HG03103 (cell line): ENCODE measurements around the gene CKAP2.
"Not testable (repeated sequence)": the region's sequence is repeated elsewhere in the genome, so short reads cannot be mapped to it uniquely, and the experiment has no call there.

Experiments
- ATAC-seq: cut with Tn5 transposase; IDR thresholded peaks from one replicate; pipeline ENCODE4 v1.9.1; 2021; ENCODE audit warnings: low read depth; ENCODE audit not compliant: unreplicated experiment

CKAP2 gene

GRCh38 chr13:52454820-52455676, at the start of gene CKAP2:
TSS of gene CKAP2 (plus strand) at chr13:52455478. CDS start at chr13:52455557, 79 bp downstream.
- peak; percentile 73 for ATAC-seq

DNA sequence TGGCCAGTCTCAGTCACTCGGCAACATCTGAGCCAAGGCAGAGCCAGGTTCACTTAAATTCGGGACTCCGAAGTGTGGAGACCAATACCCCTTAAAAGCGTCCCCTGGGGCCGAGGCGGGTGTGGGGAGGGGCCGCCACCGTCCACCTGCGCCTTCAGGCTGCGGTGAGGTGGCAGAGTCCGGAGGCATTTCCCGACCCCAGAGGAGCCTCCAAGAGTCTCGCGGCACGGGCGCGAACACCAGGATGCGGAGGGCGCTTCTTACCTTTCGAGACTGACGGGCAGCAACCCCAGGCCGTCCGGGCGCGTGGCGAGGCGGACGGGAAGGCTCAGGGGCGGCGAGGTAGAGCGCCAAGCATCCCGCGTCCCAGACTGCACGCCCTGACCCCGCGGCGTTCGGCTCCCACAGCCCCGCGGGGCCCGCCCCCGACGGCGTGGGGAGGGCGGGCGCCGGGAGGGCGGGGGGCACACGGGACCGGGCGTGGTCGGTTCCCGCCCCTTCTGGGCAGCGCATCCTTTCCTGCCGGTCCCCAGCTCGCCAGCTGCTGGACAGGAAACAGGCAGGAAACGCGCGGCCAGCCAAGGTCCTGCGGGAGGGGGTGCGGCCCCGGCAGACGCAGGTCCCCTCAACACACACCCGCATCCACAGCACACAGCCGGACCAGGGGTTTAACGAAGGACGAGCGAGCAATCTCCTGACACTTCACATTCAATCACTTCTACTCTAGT, 49.3 kb upstream of the CKAP2 start, which contains the start of gene THSD1:
Gene THSD1, minus strand, starts transcription at position 406 of the 728 bp plus-strand sequence. CDS start 3,572 bp downstream, outside the sequence.
- ATAC-seq = no peak

- ATAC-seq = no peak
Measured at GRCh38 chr13:52406629-52407028, 48.6 kb upstream of the CKAP2 start.

- not testable (repeated sequence) for ATAC-seq
Measured at GRCh38 chr13:52407436-52407835, 47.8 kb upstream of the CKAP2 start.

DNA sequence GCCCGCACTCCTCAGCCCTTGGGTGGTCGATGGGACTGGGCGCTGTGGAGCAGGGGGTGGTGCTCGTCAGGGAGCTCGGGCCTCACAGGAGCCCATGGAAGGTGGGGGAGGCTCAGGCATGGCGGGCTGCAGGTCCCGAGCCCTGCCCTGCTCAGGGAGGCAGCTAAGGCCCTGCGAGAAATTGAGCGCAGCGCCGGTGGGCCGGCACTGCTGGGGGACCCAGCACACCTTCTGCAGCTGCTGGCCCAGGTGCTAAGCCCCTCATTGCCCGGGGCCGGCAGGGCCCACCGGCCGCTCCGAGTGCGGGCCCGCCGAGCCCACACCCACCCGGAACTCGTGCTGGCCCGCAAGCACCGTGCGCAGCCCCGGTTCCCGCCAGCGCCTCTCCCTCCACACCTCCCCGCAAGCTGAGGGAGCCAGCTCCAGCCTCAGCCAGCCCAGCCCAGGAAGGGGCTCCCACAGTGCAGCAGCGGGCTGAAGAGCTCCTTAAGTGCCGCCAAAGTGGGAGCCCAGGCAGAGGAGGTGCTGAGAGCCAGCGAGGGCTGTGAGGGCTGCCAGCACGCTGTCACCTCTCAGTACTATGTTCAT, 47.1 kb upstream of the CKAP2 start:
- ATAC-seq = not testable (repeated sequence)

- ATAC-seq = no peak
Measured at GRCh38 chr13:52411629-52412028, 43.6 kb upstream of the CKAP2 start.

DNA sequence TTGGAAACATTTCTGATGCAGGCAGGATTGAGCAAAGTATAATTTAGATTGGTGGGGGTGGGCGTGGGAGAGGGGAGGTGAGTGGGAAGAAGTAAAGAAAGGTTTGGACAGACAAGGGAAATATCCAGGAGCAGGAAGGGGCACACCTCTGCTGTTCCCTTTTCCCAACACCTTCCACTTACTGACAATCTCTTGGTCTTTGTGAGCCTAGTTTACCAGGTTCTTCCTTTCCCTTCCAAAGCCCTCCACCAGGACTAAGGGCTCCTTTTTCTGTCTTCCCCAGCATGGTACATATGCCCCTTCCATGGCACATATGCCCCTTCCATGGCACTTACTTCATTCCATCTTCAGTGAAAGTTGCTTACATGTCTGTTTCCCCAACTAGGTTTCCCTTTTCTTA, 43.1 kb upstream of the CKAP2 start:
- no peak for ATAC-seq

DNA sequence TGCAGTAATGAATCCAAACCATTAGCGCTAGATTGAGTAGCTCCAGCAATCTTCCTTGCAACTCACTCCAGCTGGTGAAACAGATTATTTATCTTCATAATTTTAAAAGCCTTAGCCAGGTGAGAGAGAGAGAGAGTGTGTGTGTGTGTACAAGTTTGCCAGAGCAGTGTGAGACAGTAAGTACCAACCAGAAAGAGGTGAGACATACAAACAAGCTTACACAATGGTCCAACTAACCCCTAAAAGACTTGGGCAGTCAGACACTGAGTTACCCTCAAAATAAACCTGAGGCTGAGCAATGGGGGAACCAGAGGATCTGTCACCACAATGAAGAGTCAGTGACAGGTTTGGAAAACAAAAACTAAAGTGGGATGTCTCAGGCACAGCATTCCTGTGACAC, 41.2 kb upstream of the CKAP2 start:
- no peak for ATAC-seq

- ATAC-seq = no peak
Measured at GRCh38 chr13:52414963-52415362, 40.3 kb upstream of the CKAP2 start.

DNA sequence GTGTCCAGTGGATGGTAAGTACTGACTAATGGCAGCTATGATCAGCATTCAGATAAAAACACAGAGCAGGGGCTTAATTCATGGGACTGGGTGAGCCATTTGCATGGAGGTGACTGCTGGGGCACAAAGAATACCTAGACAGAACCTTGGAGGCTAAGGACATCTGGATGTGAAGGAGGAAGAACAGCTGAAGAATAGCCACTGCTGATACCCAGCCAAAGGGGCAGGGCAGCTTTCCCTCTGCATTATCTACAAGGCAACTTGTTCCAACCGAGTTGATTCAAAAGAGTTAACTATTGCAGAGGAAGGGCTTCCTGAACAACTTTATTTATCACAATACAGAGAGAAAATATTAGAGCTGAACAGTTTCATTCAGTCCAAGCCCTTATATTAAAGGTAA, 36.2 kb upstream of the CKAP2 start:
- no peak for ATAC-seq

DNA sequence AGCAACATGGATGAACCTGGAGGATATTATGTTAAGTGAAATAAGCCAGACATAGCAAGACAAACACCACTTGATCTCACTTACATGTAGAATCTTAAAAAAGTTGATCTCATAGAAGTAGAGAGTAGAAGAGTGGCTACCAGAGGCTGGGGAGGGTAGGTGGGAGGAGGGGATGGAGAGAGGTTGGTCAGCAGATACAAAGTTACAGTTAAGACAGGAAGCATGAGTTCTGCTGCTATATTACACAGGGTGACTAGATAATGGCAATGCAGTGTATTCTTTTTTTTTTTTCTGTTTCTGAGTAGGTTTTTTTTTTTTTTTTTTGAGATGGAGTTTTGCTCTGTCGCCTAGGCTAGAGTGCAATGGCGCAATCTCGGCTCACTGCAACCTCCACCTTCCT, 34.1 kb upstream of the CKAP2 start:
- no peak for ATAC-seq

DNA sequence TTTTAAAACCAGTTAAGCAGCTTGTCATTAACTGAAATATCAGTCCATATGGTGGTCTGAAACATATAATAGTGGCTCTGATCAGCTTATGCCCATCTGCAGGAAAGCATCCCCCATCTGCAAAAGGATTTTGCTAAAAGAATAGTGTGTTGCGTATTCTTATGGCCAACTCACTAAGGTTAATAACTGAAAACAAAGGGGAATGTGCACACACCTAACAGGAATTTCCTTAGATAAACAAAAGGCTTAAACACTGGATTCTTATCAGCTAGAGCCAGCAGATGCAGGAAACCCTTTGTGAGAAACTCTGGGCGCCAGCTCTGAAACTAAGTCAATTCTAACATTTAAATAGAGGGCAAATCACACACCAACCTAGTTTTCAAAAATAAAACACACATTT, 27.0 kb upstream of the CKAP2 start:
- ATAC-seq = no peak

DNA sequence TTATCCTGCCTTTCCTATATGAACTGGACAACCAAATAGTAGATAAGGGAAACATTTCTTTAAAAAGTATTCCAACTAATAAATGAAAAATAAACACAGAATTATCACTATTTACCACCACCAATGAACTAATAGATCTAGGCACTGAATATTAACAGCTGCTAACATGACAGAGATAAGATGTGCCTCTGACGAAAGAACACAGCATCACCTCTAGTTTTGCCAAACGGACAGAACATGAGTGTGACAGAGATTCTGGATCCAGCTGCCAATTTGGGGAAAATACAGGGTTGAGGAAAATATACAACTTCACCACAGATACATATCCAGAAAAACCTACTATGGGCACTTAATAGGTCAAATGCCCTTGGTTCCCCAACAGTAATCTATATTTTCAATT, 22.8 kb upstream of the CKAP2 start:
- no peak for ATAC-seq

DNA sequence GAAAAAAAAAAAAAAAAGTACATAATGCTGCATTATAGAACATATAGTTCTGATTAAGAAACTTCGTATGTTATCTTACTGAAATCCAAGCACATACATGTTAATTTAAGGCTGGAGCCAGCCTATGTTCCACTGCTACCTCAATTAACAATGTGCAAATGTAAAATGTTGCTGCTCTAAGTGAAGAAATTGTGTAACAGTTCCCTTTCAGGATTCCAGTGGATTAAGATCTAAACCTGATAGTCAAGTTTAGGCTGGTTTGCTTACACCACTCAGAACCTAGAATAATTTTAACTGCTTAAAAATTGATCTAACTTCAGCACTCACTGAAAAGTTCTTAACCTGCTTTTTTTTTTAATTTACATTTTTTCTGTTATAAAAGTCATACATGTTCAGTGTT, 9.0 kb upstream of the CKAP2 start:
- ATAC-seq = no peak

DNA sequence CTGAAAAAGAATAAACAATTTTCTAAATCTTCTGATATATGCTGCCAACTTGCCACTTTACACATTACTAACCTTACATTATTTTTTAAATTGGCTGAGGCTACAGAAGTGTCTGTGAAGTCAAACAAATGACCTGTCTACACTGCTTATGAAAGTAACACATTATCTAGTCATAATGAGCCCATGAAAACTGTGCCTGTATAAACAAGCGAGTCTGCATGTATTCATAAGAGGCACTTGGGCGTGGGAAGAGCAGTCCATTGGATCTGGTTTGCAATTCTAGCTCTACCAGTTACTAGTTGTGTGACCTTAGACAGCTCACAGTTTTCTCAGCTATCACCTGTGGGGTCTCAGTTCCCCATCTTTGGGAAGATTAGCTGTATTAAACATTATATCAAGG, 7.9 kb upstream of the CKAP2 start:
- ATAC-seq = no peak

DNA sequence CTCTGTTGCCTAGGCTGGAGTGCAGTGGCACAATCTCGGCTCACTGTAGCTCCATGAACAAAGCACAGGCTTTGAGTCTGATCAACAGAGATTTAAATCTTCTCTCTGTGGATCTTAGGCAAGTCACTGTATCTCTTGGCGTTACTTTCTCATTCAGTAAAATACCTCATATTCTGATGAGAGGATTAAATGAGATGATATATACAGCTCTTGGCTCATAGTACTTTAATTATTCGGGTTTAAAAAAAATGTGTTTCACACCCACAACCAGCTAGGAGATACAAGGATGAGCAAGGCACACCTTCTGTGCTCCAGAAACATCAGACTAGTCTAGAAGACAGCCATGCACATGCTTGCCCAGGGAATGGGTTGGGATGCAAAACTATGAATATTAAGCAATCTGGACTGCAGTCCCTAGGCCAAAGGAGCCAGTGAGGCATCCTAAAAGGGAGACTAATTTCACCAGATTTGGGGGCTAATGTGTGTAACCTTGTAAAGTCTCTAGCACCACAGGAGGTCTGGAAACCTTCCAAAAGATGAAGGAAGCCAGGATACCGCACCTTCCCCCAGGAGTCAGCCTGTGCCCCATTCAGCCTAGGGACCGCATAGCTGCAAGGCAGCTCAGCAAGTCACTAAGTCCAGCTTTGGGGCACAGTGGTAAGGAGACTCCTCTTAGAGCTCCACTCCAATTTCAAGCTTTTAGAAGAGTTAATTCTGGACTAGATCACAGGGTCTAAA, 7.3 kb upstream of the CKAP2 start:
- ATAC-seq = no peak

GRCh38 chr13:52449331-52450011, 5.8 kb upstream of the CKAP2 start:
- peak; percentile 1 for ATAC-seq

DNA sequence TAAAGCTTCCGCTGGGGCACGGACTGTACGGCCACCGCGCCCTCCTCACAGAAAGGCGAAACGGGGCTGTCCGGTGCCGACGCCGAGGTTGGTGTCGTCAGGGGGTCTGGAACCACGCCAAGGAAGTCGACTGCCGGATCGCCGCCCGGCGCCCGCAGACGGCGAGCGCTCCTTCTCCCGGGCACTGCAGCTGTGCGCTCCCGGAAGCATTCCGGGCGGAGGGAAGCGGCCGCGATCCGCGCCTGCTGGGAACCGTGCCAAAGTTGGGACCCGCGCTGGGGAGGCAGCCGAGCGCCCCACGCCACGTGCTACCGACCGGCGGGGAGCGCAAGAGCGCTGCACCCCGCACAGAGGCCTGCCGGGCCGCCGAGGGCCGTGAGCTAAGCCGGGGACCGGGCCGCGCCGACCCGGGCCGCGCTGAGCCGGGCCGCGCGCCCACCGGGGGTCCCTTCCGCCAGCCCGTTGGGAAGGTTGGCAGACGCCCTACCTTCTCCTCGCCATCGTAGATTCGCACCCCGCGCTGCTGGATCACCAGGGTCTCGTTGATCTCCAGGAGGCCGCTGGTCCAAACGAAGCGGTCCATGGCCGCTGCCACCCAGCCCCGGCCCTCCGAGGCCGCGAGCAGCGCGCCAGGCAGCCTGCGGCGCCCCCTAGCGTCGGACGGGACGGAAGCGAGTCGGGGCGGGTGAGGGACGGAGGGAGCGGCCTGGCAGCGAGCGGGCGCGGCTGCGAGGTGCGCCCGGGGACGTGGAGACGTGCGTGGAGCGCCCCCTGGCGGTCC, 5.1 kb upstream of the CKAP2 start, which contains the start of gene VPS36:
Gene VPS36, minus strand, starts transcription at position 623 of the 781 bp plus-strand sequence. Its CDS starts 40 bp downstream, at position 583.
- ATAC-seq = peak; percentile 50

DNA sequence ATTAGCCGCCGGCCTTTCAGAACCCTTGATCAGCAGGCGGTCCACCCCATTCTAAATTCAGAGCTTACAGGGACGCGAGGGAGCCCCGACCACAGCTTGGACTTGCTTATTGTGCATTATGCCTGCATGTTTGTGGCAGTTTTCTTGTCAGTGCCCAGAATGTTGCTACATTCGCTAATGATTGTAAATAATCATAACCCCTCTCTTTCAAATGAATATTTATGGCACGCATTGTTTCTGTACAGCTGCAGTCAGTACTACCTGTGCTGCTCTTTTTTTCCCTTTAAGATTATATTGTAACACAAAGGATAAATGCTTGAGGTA, 4.5 kb upstream of the CKAP2 start:
- ATAC-seq = no peak
